HG03060 (cell line): Measurements from ENCODE around the gene ACP3.
"Not testable (repeated sequence)": the region's sequence is repeated elsewhere in the genome, so short reads cannot be mapped to it uniquely, and the experiment has no call there.

ENCODE experiments used
- ATAC-seq: cut with Tn5 transposase; IDR thresholded peaks from one replicate; pipeline ENCODE4 v1.9.1; 2021; ENCODE audit warnings: low read depth, moderate number of reproducible peaks; ENCODE audit not compliant: unreplicated experiment

Gene ACP3

GRCh38 chr3:132317229-132317948 lies at the start of gene ACP3:
TSS of gene ACP3 (plus strand) at chr3:132317407. CDS start at chr3:132317457, 50 bp downstream.
- ATAC-seq, result no peak

DNA sequence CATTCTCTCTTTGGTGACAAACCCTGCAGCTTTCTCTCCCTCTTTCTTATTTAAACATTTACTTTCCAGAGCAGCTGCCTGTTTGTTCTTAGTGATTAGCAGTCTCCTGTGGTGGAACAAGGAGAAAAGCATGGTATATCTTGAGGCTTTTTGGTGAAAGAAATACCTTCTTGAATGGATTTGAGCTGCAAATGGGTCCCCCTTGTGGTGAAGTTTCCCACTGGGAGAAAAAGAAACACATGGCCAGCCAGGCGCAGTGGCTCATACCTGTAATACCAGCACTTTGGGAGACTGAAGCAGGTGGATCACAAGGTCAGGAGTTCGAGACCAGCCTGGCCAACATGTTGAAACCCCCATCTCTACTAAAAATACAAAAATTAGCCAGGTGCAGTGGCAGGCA lies 48.3 kb upstream of the ACP3 start:
- no peak for ATAC-seq

DNA sequence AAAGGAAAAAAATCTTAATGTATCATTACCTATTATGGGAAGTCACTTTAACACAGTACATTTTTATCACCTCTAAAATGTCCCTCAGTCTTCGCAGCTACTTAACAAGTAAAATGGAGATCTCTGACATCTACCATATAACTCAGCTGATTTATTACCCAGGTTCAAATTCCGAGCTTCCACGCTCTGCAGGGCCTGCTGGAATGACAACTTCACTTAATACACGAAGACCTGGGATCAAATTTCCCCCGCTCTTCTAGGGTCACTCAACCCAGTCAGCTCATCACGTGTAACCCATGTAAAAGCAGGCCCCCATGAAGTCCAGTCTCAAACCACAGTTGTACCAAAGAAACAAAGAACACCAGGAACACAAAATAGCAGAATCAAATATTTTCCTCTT lies 44.2 kb upstream of the ACP3 start:
- ATAC-seq, result no peak

DNA sequence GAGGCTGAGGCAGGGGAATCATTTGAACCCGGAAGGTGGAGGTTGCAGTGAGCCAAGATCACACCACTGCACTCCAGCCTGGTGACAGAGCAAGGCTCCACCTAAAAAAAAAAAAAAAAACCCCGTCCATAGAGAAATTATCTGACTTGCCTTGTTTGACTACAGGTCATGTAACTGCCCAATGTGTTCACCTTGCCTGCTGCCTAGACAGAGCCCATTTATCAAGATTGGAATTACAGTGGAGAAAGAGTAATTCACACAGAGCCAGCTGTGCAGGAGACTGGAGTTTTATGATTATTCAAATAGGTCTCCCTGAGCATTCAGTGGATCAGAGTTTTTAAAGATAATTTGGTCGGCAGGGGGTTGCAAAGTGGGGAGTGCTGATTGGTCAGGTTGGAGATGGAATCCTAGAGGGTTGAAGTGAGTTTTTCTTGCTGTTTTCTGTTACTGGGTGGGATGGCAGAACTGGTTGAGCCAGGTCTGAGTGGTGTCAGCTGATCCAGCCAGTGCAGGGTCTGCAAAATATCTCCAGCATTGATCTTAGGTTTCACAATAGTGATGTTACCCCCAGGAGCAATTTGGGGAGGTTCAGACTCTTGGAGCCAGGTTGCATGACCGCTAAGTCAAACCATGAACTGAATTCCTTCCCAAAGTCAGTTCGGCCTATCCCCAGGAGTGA lies 40.8 kb upstream of the ACP3 start:
- ATAC-seq, result no peak

DNA sequence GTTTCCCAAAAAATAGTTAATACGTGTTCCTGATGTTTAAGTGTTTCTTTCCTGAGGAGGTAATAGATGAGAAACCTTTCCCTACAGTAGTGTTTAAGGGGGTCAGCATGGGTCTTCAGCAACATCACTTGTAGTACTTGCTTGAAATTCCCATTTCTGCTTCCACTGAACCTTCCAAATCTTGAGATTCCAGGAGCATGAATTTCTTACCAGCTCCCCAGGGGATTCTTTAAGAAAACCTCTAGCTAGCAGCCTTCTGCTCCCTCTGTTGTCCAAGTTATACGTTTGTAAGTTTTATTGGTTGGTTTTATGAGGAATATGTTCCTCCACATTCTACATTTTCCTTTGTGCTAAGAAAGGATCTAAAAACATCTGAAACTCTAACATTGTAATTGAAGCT lies 38.2 kb upstream of the ACP3 start:
- no peak for ATAC-seq

- ATAC-seq, result no peak
These were observed 33.8 kb upstream of the ACP3 start for GRCh38 chr3:132283440-132283839.

DNA sequence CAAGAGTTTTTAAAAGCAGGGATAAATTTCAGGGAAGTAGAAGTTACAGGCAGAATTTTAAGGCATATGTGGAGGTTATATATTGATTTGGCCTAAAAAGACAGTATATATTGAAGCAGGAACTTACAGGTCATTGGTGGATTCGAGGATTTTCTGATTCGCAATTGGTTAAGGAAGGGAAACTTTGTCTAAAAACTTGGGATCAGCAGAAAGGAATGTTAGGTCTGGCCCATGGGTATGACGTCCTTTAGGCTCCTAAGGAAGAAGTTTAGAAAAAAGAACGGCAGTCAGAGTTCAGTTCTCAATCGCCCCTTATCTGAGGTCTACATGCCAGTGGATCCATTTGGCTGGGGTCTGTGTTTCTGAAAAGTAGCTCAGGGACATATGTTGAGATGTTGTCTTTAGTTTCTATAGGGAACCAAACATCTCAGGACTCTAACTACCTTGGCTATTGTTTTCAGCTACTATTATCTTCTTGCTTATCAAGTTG lies 33.2 kb upstream of the ACP3 start:
- no peak for ATAC-seq

- ATAC-seq, result no peak
These were observed 32.2 kb upstream of the ACP3 start for GRCh38 chr3:132284781-132285619.

- no peak for ATAC-seq
These were observed 31.6 kb upstream of the ACP3 start for GRCh38 chr3:132285620-132285945.

GRCh38 chr3:132286035-132286434 lies 31.2 kb upstream of the ACP3 start:
- no peak for ATAC-seq

DNA sequence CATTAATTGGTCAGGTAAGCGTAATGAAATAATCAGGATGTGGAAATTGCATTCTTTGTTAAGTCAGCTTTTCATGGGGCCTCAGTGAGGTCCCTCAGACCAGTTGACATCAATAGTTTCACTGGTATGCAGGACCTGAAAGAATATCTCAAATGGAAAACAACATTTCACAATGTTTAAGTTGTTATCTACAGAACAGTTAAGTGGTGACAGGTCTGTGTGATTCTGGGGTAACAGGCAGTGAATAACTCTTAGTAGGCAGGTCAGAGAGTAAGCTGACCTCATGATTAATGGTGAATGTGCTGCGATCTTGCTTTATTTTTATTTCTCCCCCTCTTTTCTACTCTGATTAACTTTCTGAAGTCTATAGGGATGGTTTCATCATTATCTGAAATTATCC lies 28.9 kb upstream of the ACP3 start:
- ATAC-seq, result no peak

DNA sequence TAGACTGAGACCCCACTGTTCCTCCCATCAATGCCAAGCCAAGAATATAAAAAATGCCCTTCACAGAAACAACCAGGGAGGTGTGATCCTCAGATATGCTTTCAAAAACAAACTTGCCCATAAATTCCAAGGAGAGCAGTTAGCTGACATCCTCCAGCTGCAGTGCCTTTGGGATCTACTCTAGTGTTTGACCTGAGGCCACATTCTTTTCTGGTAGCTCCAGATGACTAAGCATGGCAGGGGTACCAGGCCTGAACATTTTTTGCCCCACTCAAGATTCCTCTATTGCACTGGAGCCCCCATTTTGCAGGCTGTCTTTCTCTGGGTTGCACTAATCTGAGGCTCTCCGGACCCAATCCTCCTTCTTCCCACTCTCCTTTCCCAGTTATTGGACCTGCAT lies 27.9 kb upstream of the ACP3 start:
- ATAC-seq, result no peak

GRCh38 chr3:132290833-132291232 lies 26.4 kb upstream of the ACP3 start:
- no peak for ATAC-seq

GRCh38 chr3:132292042-132292441 lies 25.2 kb upstream of the ACP3 start:
- no peak for ATAC-seq

- no peak for ATAC-seq
These were observed 24.0 kb upstream of the ACP3 start for GRCh38 chr3:132293251-132293650.

DNA sequence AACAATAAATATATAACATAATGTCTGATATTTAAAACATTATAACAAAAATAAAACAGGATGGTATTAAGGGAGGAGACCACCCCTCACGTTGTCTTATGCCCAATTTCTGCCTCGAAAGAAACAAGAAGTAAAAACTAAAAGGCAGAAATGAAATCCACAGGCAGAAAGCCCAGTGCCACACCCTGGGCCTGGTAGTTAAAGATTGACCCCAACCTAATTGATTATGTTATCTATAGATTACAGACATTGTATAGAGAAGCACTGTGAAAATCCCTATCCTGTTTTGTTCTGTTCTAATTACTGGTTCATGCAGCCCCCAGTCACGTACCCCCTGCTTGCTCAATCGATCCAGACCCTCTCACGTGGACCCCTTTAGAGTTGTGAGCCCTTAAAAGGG lies 22.3 kb upstream of the ACP3 start:
- no peak for ATAC-seq

GRCh38 chr3:132303336-132304201 lies 13.6 kb upstream of the ACP3 start:
- not testable (repeated sequence) for ATAC-seq

DNA sequence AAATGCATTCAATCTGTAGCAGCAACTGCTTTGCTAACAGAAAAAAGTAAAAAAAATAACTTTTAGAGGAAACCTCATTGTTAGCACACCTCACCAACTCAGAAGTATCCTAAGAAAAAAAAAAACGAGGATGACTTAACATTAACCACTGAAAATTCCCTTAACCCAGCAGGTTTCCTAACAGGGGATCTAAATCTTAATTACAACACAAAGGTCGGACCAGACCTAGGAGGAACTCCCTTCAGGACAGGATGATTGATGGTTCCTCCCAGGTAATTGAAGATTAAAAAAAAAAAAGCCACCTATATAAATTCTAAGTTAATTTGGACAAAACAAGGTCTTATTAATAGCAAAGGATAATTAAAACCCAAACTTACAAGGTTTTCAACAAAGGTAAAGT lies 12.9 kb upstream of the ACP3 start:
- not testable (repeated sequence) for ATAC-seq

DNA sequence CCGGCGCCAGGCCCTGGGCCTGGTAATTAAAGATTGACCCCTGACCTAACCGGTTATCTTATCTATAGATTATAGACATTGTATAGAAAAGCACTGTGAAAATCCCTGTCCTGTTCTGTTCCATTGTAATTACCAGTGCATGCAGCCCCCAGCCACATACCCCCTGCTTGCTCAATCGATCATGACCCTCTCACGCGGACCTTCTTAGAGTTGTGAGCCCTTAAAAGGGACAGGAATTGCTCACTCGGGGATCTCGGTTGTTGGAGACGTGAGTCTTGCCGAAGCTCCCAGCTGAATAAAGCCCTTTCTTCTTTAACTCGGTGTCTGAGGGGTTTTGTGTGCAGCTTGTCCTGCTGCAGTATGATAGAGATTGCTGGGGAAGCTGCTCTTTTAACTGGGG lies 7.2 kb upstream of the ACP3 start:
- not testable (repeated sequence) for ATAC-seq

GRCh38 chr3:132311316-132311715 lies 5.9 kb upstream of the ACP3 start:
- ATAC-seq, result no peak
